GM12878 (cell line): ENCODE results near the gene CDHR2. TPM values are rescaled to one million over a fixed set of nuclear protein-coding genes. Genes with fewer than 3 reads are reported as not detected.

ENCODE experiments used
- ATAC-seq: fragments of 200-7000 bp; cut with Tn5 transposase; 3 replicates; pipeline ENCODE4 v1.9.1; 2020; ENCODE audit warnings: mild to moderate bottlenecking, moderate library complexity
- BruUV-seq: library from RNA; stranded (reverse); fragments of 400-500 nt; replicated peaks from 2 replicates; lab custom pipeline; 2021; lab: Mats Ljungman, UMichigan
- CTCF ChIA-PET: fragments of 300-600 bp; sonication (Branson Sonifier 250); formaldehyde crosslinking; extraction: SDS; loops from one replicate; lab custom pipeline; 2021; ENCODE audit warnings: inconsistent platforms; lab: Yijun Ruan, JAX
- POLR2A ChIA-PET: fragments of 350-600 bp; formaldehyde crosslinking; extraction: SDS; loops from one replicate; lab custom pipeline; 2021; ENCODE audit warnings: inconsistent platforms; lab: Charles Lee
- RAD21 ChIA-PET: fragments of 300-600 bp; sonication (Branson Sonifier 250); formaldehyde crosslinking; loops from one replicate; lab custom pipeline; 2023; ENCODE audit warnings: antibody characterized with exemption; ENCODE audit not compliant: unreplicated experiment; lab: Charles Lee
- SMC1A ChIA-PET: fragments of 300-600 bp; sonication (Branson Sonifier 250); formaldehyde crosslinking; loops from one replicate; lab custom pipeline; 2023; ENCODE audit not compliant: unreplicated experiment, uncharacterized antibody; lab: Charles Lee
- DNase-seq: peaks from one replicate; pipeline ENCODE4 v3.0.0-alpha.2; 2011; ENCODE audit warnings: low read depth, low spot score
- FAIRE-seq: peaks from 3 replicates; lab custom pipeline; 2011; peaks lifted over from hg19 to GRCh38; lab: Jason Lieb, UNC
- H2AFZ ChIP-seq: 2 replicates; pipeline ENCODE4 v1.6.0; 2011; ENCODE audit warnings: low read depth, low read length, control low read depth; ENCODE audit not compliant: control insufficient read depth
- H3K27ac ChIP-seq: 2 replicates; pipeline ENCODE4 v1.5.1; 2011; ENCODE audit warnings: control low read depth; ENCODE audit not compliant: control insufficient read depth, insufficient read depth
- H3K27me3 ChIP-seq, 2 experiments: replicated peaks in 1 of 2; 2 replicates each; pipeline versions ENCODE4 v1.6.0 to v1.6.1; 2011; ENCODE audit warnings: low read length in 1 of 2; ENCODE audit not compliant: control insufficient read depth in 2 of 2, insufficient read depth in 2 of 2
- H3K36me3 ChIP-seq, 2 experiments: 2 replicates each; pipeline ENCODE4 v1.5.1; 2011; ENCODE audit warnings: low read length in 1 of 2; ENCODE audit not compliant: control insufficient read depth in 2 of 2, insufficient read depth in 2 of 2
- H3K4me1 ChIP-seq: 2 replicates; pipeline ENCODE4 v1.6.1; 2011; ENCODE audit warnings: mild to moderate bottlenecking, low read length, moderate library complexity, mixed read lengths; ENCODE audit not compliant: control insufficient read depth, insufficient read depth
- H3K4me2 ChIP-seq: 2 replicates; pipeline ENCODE4 v1.6.0; 2011; ENCODE audit warnings: control low read depth; ENCODE audit not compliant: control insufficient read depth, insufficient read depth
- H3K4me3 ChIP-seq: fragments of 200-600 bp; sonication (generic); 2 replicates; pipeline ENCODE4 v1.5.1; 2016
- H3K79me2 ChIP-seq: 2 replicates; pipeline ENCODE4 v1.6.0; 2011; ENCODE audit warnings: low read length; ENCODE audit not compliant: control insufficient read depth, insufficient read depth
- H3K9ac ChIP-seq: 2 replicates; pipeline ENCODE4 v1.8.0; 2011; ENCODE audit warnings: low read length, control low read depth, mixed read lengths; ENCODE audit not compliant: control insufficient read depth, insufficient read depth
- H3K9me3 ChIP-seq: replicated peaks from 3 replicates; pipeline ENCODE4 v1.5.1; 2011; ENCODE audit warnings: mild to moderate bottlenecking, low read length; ENCODE audit not compliant: control insufficient read depth, insufficient read depth
- H4K20me1 ChIP-seq: 2 replicates; pipeline ENCODE4 v1.6.0; 2011; ENCODE audit not compliant: control insufficient read depth, insufficient read depth
- ASH2L ChIP-seq: fragments of 300-600, 200-600 bp; sonication (generic); IDR thresholded peaks from 2 replicates; pipeline ENCODE4 v1.6.1; 2017; ENCODE audit warnings: low read depth, mild to moderate bottlenecking, borderline replicate concordance
- BACH1 ChIP-seq: fragments of 450-650 bp; IDR thresholded peaks from 2 replicates; pipeline ENCODE4 v1.6.1; 2017; ENCODE audit warnings: mild to moderate bottlenecking, borderline replicate concordance
- CTCF ChIP-seq, 3 experiments: IDR thresholded peaks in 2 of 3; conservative IDR thresholded peaks in 1 of 3; 2 replicates each; pipeline ENCODE4 v1.5.1; 2011; ENCODE audit warnings: low read depth in 3 of 3, low read length in 3 of 3, mild to moderate bottlenecking in 3 of 3, control low read depth in 2 of 3, moderate library complexity in 2 of 3, inconsistent platforms in 1 of 3, mixed read lengths in 1 of 3; ENCODE audit not compliant: control insufficient read depth in 2 of 3, insufficient read depth in 1 of 3; ENCODE audit errors: extremely low read depth in 1 of 3
- DPF2 ChIP-seq: fragments of 450-650 bp; IDR thresholded peaks from 2 replicates; pipeline ENCODE4 v1.6.1; 2017; ENCODE audit warnings: mild to moderate bottlenecking
- ETV6 ChIP-seq, 2 experiments: fragments of 450-650 bp in 1 of 2; IDR thresholded peaks in 1 of 2; conservative IDR thresholded peaks in 1 of 2; 2 replicates each; pipeline ENCODE4 v1.6.1; 2014; ENCODE audit warnings: antibody characterized with exemption in 1 of 2, borderline replicate concordance in 1 of 2, low read depth in 1 of 2, mild to moderate bottlenecking in 1 of 2, moderate library complexity in 1 of 2
- FOXM1 ChIP-seq: IDR thresholded peaks from 2 replicates; pipeline ENCODE4 v1.6.1; 2012; ENCODE audit warnings: low read depth, mild to moderate bottlenecking, inconsistent platforms, low read length, moderate library complexity
- NFYB ChIP-seq: IDR thresholded peaks from 2 replicates; pipeline ENCODE4 v1.6.1; 2011; ENCODE audit warnings: low read depth, mild to moderate bottlenecking, low read length, improper control_type of control experiment, moderate library complexity; ENCODE audit not compliant: insufficient read depth
- POLR2AphosphoS5 ChIP-seq: IDR thresholded peaks from 2 replicates; pipeline ENCODE4 v1.6.1; 2011; ENCODE audit warnings: mild to moderate bottlenecking, low read length, inconsistent platforms
- RAD21 ChIP-seq: IDR thresholded peaks from 2 replicates; pipeline ENCODE4 v1.6.1; 2011; ENCODE audit warnings: mild to moderate bottlenecking, low read depth, low read length, moderate library complexity; ENCODE audit not compliant: insufficient read depth
- RBBP5 ChIP-seq: fragments of 200-600 bp; sonication (generic); conservative IDR thresholded peaks from 2 replicates; pipeline ENCODE4 v1.6.1; 2016
- RUNX3 ChIP-seq: IDR thresholded peaks from 2 replicates; pipeline ENCODE4 v1.6.1; 2012; ENCODE audit warnings: low read length, inconsistent platforms
- SKIL ChIP-seq: fragments of 450-650 bp; IDR thresholded peaks from 2 replicates; pipeline ENCODE4 v1.6.1; 2017; ENCODE audit warnings: mild to moderate bottlenecking, low read depth, inconsistent platforms; ENCODE audit not compliant: poor library complexity, severe bottlenecking
- SMC3 ChIP-seq: IDR thresholded peaks from 2 replicates; pipeline ENCODE4 v1.6.1; 2011; ENCODE audit warnings: low read length, improper control_type of control experiment, borderline replicate concordance
- ZBTB33 ChIP-seq: fragments of 450-650 bp; IDR thresholded peaks from 2 replicates; pipeline ENCODE4 v1.6.1; 2017; ENCODE audit warnings: mild to moderate bottlenecking
- WGBS: methylation state at CpG from one replicate; pipeline ENCODE4 v1.1.6; 2016; ENCODE audit warnings: low lambda C conversion rate; ENCODE audit not compliant: insufficient replicate concordance, insufficient coverage; ENCODE audit errors: missing lambda C conversion rate; 5-methylcytosine and 5-hydroxymethylcytosine counted together
- in situ Hi-C: fragments of 300-500 bp; cut with MboI; formaldehyde crosslinking; loops from 9 replicates; pipeline ENCODE4 v1.14.3; 2018; ENCODE audit warnings: mixed read lengths
- intact Hi-C: fragments of 100-400 bp; cut with micrococcal nuclease; formaldehyde crosslinking; loops from one replicate; pipeline ENCODE4 v1.14.2; 2022; ENCODE audit not compliant: unreplicated experiment
- polyA plus RNA-seq, 11 experiments: library from polyadenylated mRNA; depleted of rRNA in 4 of 11; unstranded in 6 of 11; stranded (reverse) in 5 of 11; fragments of >200 nt; fragmentation: Nextera tagmentation in 4 of 11; fragmentation: Illumina TruSeq in 1 of 11; extraction: Ambion mirVana in 4 of 11; extraction: Trizol in 1 of 11; gene quantifications; 1 replicate in 1 of 11; 2 replicates in 10 of 11; pipeline versions ENCODE4 v1.2.1 to v1.2.3, GENCODE V29; 2011 to 2016; ENCODE audit warnings: inconsistent platforms in 2 of 11, missing spikeins in 2 of 11, low read depth in 1 of 11
- total RNA-seq, 4 experiments: library from RNA; depleted of rRNA in 3 of 4; stranded (reverse); fragments of >200 nt in 3 of 4; fragmentation: Illumina TruSeq in 1 of 4; extraction: Trizol in 1 of 4; gene quantifications; 2 replicates each; pipeline versions ENCODE4 v1.2.1 to v1.2.3, GENCODE V29; 2013 to 2021

CDHR2 gene
- total and polyA plus RNA-seq, 10 of the 15 experiments (the other 5 are each of a cell fraction or from before 2014, with no cell fraction given) = 0.03 to 0.46 (median 0.06) TPM; not detected in 5

GRCh38 chr5:176577312-176578176 lies 28.4 kb downstream of the CDHR2 start (continued):
- peak; percentile 27 for TF ChIP-seq RUNX3

GRCh38 chr5:176578391-176578808 lies 29.3 kb downstream of the CDHR2 start:
- DNase-seq (no peak), ATAC-seq (peak; percentile 77), FAIRE-seq (no peak)
- no peaks in the 10 kb centered on the region for H3K79me2 ChIP-seq
- BruUV-seq = no TSS peak
- H3K9me3 ChIP-seq = no peaks in the 10 kb centered on the region; the same call in 2 of the 3 replicates
- no peak overlapping the region for H3K4me3 ChIP-seq
- in situ Hi-C loops = loop anchor here (25.0 kb wide), 1 partner anchor 841 kb away; no protein-coding TSS in a partner anchor
- WGBS = 16% methylated on average over 15 of the region's 15 CpGs
- H3K27me3 ChIP-seq = no peaks in the 10 kb centered on the region
- no peak overlapping the region for H3K9ac ChIP-seq
- H3K27ac ChIP-seq = no peak overlapping the region
- CTCF ChIA-PET = interaction anchor here (0.8 to 2.2 kb wide), 8 partner anchors 8 to 493 kb away, joined by 3 to 8 read pairs (median 4); partner anchors contain the start of gene CLTB
- H4K20me1 ChIP-seq = no peaks in the 10 kb centered on the region
- no peaks in the 10 kb centered on the region for H3K4me1 ChIP-seq
- POLR2A ChIA-PET = no interaction called here
- H2AFZ ChIP-seq = no peak overlapping the region
- RAD21 ChIA-PET = interaction anchor here (1.0 to 1.5 kb wide), 2 partner anchors 68 to 82 kb away, joined by 3 read pairs; partner anchors contain the start of gene TSPAN17
- SMC1A ChIA-PET = interaction anchor here (0.6 to 1.5 kb wide), 3 partner anchors 8 to 503 kb away, joined by 3 to 5 read pairs (median 3); no protein-coding TSS in a partner anchor
- intact Hi-C loops = no loop called here
- H3K36me3 ChIP-seq = no peaks in the 10 kb centered on the region
- no peak overlapping the region for H3K4me2 ChIP-seq
- TF ChIP-seq RAD21 (0 out of 2 replicates have a peak, but pooled peaks have one; percentile 15), SMC3 (peak; percentile 32; the same call in 1 of the 2 replicates), ZBTB33 (peak; percentile 92), RUNX3 (0 out of 2 replicates have a peak, but pooled peaks have one; percentile 14), BACH1 (no peak), SKIL (no peak), NFYB (no peak), DPF2 (no peak), ASH2L (no peak), ETV6 (conservative IDR thresholded peaks at IDR 0.05 in 1 of 2, IDR thresholded peaks at IDR 0.05 in 1 of 2; ENCODE audit: borderline replicate concordance in 1 of 2, low read depth in 1 of 2) (no peak), POLR2AphosphoS5 (no peak), RBBP5 (no peak), FOXM1 (no peak), CTCF (IDR thresholded peaks at IDR 0.05 in 2 of 3, conservative IDR thresholded peaks at IDR 0.05 in 1 of 3; ENCODE audit: control insufficient read depth in 2 of 3, extremely low read depth in 1 of 3, insufficient read depth in 1 of 3, low read depth in 3 of 3, low read length in 3 of 3) (peak; percentile 42 to 55 (median 44); a peak in 4 of 6 replicates)
